SK-N-MC (cell line): ENCODE measurements around the gene NDUFS6.

Experiments used
- DNase-seq: peaks from one replicate; pipeline ENCODE4 v3.0.0-alpha.2; 2011; ENCODE audit warnings: low read depth, low spot score
- H3K27ac ChIP-seq: fragments of 200-600 bp; sonication (generic); 2 replicates; pipeline ENCODE4 v1.5.1; 2016; ENCODE audit warnings: mixed run types
- H3K36me3 ChIP-seq: fragments of 200-600 bp; sonication (generic); 2 replicates; pipeline ENCODE4 v1.6.1; 2017; ENCODE audit warnings: antibody characterized with exemption, low read length, mixed read lengths; ENCODE audit not compliant: insufficient read depth
- H3K4me3 ChIP-seq: fragments of 200-600 bp; sonication (generic); 2 replicates; pipeline ENCODE4 v1.5.1; 2016
- H3K9ac ChIP-seq: fragments of 200-600 bp; sonication (generic); 2 replicates; pipeline ENCODE4 v1.8.0; 2017; ENCODE audit warnings: mixed run types, mixed read lengths; ENCODE audit not compliant: insufficient read length
- H3K9me3 ChIP-seq: fragments of 200-600 bp; sonication (generic); 2 replicates; pipeline ENCODE4 v1.6.1; 2017; ENCODE audit warnings: low read depth, mild to moderate bottlenecking, antibody characterized with exemption, low read length, moderate library complexity, mixed read lengths
- EZH2 ChIP-seq: fragments of 200-600 bp; sonication (generic); IDR thresholded peaks from one replicate; pipeline ENCODE4 v1.6.1; 2017; ENCODE audit warnings: antibody characterized with exemption
- FOXP2 ChIP-seq: optimal IDR thresholded peaks from 2 replicates; pipeline ENCODE3; 2011; ENCODE audit warnings: mild to moderate bottlenecking, moderate library complexity; ENCODE audit not compliant: insufficient read depth; ENCODE audit errors: extremely low read length, control extremely low read depth
- POLR2AphosphoS5 ChIP-seq: IDR thresholded peaks from 2 replicates; pipeline ENCODE4 v1.6.1; 2012; ENCODE audit warnings: mild to moderate bottlenecking, low read depth, low read length, borderline replicate concordance

NDUFS6 gene

GRCh38 chr5:1833264-1834021, 32.2 kb downstream of the NDUFS6 start:
- TF ChIP-seq EZH2 (no peak), FOXP2 (no peak)
- Histone ChIP-seq H3K27ac (no peak overlapping the region), H3K36me3 (no peaks in the 10 kb centered on the region), H3K9ac (no peak overlapping the region), H3K4me3 (no peak overlapping the region), H3K9me3 (no peaks in the 10 kb centered on the region)
- DNase-seq: no peak

GRCh38 chr5:1834022-1834551, 32.9 kb downstream of the NDUFS6 start:
- no peak for DNase-seq
- Histone ChIP-seq H3K9me3 (no peaks in the 10 kb centered on the region), H3K27ac (no peak overlapping the region), H3K36me3 (no peaks in the 10 kb centered on the region), H3K4me3 (no peak overlapping the region), H3K9ac (no peak overlapping the region)
- TF ChIP-seq FOXP2 (no peak), POLR2AphosphoS5 (no peak), EZH2 (no peak)

- TF ChIP-seq POLR2AphosphoS5 (no peak), FOXP2 (no peak), EZH2 (no peak)
- no peak for DNase-seq
- Histone ChIP-seq H3K27ac (no peak overlapping the region), H3K36me3 (no peaks in the 10 kb centered on the region), H3K9me3 (no peaks in the 10 kb centered on the region), H3K9ac (no peak overlapping the region), H3K4me3 (no peak overlapping the region)
Observed at GRCh38 chr5:1834721-1835429, 33.7 kb downstream of the NDUFS6 start.

DNA sequence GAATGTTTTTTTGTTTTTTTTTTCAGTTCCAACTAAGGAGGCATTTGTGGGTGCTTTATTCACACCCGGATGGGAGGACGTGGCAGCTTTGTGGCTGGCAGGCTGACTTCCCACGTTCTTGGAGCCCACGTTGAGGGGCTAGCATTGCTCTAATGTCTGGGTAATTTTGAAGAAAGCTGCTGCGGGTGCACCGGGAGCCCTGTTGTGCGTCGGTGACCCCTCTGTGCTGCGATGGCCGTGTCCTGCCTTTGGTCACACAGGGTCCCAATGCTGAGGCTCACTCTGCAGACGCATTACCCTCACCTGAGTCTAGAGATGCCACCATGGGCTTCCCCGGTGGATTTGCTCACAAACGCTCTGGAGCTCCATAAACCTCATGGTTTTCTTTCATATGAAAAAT, 34.2 kb downstream of the NDUFS6 start:
- Histone ChIP-seq H3K27ac (no peak overlapping the region), H3K9ac (no peak overlapping the region), H3K4me3 (no peak overlapping the region), H3K9me3 (no peaks in the 10 kb centered on the region), H3K36me3 (no peaks in the 10 kb centered on the region)
- TF ChIP-seq FOXP2 (no peak), POLR2AphosphoS5 (no peak), EZH2 (no peak)
- no peak for DNase-seq

GRCh38 chr5:1836176-1836890, 35.1 kb downstream of the NDUFS6 start:
- TF ChIP-seq POLR2AphosphoS5 (no peak), EZH2 (no peak), FOXP2 (no peak)

DNA sequence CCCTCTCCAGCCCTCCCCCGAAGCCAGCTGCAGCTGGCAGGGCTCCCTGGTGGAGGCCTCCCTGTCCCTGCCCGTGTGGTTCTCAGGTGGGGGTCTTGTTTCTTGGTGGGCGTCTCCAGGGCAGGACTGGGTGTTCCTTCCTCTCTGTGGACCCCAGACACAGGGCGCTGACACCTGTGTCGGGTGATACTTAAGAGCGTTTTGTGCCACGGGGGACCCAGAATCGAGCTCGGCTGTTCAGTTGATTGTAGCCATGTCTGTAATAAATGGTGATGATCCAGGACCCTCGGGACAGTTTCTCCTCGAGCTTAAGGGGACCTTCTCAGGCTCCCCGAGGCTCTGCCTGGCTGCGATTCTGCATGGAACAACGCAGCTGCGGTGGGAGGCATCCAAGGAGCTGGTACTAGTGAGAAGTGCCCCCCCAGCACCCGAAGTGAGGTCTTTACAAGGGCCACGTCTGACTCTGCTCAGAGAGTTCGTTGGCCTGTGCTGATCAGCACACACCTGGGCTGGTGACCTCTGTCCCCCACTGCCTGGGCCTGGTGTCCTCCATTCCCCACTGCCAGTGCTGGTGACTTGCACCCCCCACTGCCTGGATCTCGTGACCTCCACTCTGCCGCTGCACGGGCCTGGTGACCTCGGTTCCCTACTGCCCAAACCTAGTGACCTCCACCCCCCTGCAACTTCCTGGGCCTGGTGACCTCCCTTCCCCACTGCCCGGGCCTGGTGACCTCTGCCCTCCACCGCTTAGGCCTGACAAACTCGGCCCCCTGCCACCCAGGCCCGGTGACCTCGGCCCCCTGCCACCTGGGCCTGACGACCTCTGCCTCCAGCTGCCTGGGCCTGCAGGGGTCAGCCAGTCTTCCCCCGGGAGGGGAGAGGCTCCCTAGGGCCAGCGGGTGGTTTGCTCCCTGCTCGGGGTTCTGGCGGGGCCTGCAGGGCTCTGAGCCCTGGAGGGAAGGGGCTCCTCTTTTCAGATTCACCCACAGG, 36.0 kb downstream of the NDUFS6 start:
- Histone ChIP-seq H3K9me3 (no peaks in the 10 kb centered on the region), H3K36me3 (no peaks in the 10 kb centered on the region), H3K4me3 (no peak overlapping the region), H3K27ac (no peak overlapping the region), H3K9ac (no peak overlapping the region)
- TF ChIP-seq POLR2AphosphoS5: no peak
- no peak for TF ChIP-seq FOXP2
- TF ChIP-seq EZH2: no peak
- DNase-seq: no peak

More at GRCh38 chr5:1836176-1836890, 35.1 kb downstream of the NDUFS6 start:
- Histone ChIP-seq H3K9me3 (no peaks in the 10 kb centered on the region), H3K4me3 (no peak overlapping the region), H3K36me3 (no peaks in the 10 kb centered on the region), H3K9ac (no peak overlapping the region), H3K27ac (no peak overlapping the region)
- no peak for DNase-seq

GRCh38 chr5:1838013-1838412, 36.8 kb downstream of the NDUFS6 start:
- no peak overlapping the region for H3K4me3 ChIP-seq
- no peak for DNase-seq
- no peak overlapping the region for H3K9ac ChIP-seq
- no peaks in the 10 kb centered on the region for H3K36me3 ChIP-seq
- H3K27ac ChIP-seq: no peak overlapping the region
- H3K9me3 ChIP-seq: no peaks in the 10 kb centered on the region
- TF ChIP-seq FOXP2 (no peak), POLR2AphosphoS5 (no peak), EZH2 (no peak)
